NB4 (cell line): Measurements from ENCODE around the gene DCX.

Experiments
- CTCF ChIP-seq: IDR thresholded peaks from one replicate; pipeline ENCODE4 v1.5.1; 2012; ENCODE audit warnings: low read depth, low read length
- MAX ChIP-seq: IDR thresholded peaks from 2 replicates; pipeline ENCODE4 v1.6.1; 2011; ENCODE audit warnings: low read depth, low read length
- MYC ChIP-seq: IDR thresholded peaks from 2 replicates; pipeline ENCODE4 v1.6.1; 2011; ENCODE audit warnings: low read depth, low read length
- POLR2A ChIP-seq: IDR thresholded peaks from 2 replicates; pipeline ENCODE4 v1.6.1; 2011; ENCODE audit warnings: mild to moderate bottlenecking; ENCODE audit not compliant: insufficient read length; ENCODE audit errors: extremely low read depth

GRCh38 chrX:111302284-111302683 is 109.7 kb downstream of the DCX start:
- TF ChIP-seq CTCF = no peak
- no peak for TF ChIP-seq POLR2A
- no peak for TF ChIP-seq MAX
- no peak for TF ChIP-seq MYC
